ENCODE measurements around the gene CD83. TPM values are rescaled to one million over a fixed set of nuclear protein-coding genes. Genes with fewer than 3 reads are reported as not detected.
"Not testable (repeated sequence)": the region's sequence is repeated elsewhere in the genome, so short reads cannot be mapped to it uniquely, and the experiment has no call there.

Gene CD83
- polyA plus RNA-seq, 1 donor, result 8.2 TPM

DNA sequence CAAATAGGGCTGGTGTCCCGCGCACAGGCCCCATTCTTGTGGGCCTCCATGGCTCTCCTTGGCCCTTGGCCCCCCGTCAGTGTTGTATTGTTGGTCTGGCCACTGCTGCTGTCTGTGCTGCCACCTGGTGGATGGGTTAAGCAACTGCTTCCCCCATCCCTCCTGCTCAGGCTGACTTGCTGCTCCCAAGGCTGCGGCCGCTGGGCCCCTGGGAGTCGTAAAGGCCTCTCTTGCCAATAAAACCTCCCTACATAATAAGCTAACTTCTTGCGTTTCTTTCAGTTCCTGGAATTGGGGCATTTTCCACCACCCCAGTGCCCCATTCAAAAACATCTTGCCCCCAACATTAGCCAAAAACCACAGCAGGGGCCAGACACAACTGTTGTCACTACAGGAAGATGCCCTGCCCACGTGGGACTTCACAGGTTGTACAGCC is 27.1 kb downstream of the CD83 start:
- H3K36me3 ChIP-seq (ENCODE audit: control insufficient read depth, insufficient read depth, low read length), result no peaks in the 10 kb centered on the region
- H3K27ac ChIP-seq (ENCODE audit: low read length), result no peak overlapping the region
- peaks cover 7% of the 10 kb centered on the region for H3K4me1 ChIP-seq (ENCODE audit: control insufficient read depth, insufficient read depth, low read length)
- no peak overlapping the region for H3K4me3 ChIP-seq (ENCODE audit: low read length)
- no peaks in the 10 kb centered on the region for H3K9me3 ChIP-seq (ENCODE audit: control insufficient read depth, low read depth, low read length)
- no peaks in the 10 kb centered on the region for H3K27me3 ChIP-seq (ENCODE audit: control insufficient read depth, insufficient read depth, low read length)
- peak; percentile 74 to 84 for DNase-seq
- WGBS (ENCODE audit: insufficient coverage, low lambda C conversion rate), result no CpG with 5 or more reads among the region's 8 CpGs

- DNase-seq, result no peak
- Histone ChIP-seq H3K27ac (ENCODE audit: low read length) (no peak overlapping the region), H3K4me1 (ENCODE audit: control insufficient read depth, insufficient read depth, low read length) (peaks cover 7% of the 10 kb centered on the region), H3K4me3 (ENCODE audit: low read length) (no peak overlapping the region), H3K36me3 (ENCODE audit: control insufficient read depth, insufficient read depth, low read length) (no peaks in the 10 kb centered on the region), H3K9me3 (ENCODE audit: control insufficient read depth, low read depth, low read length) (no peaks in the 10 kb centered on the region), H3K27me3 (ENCODE audit: control insufficient read depth, insufficient read depth, low read length) (no peaks in the 10 kb centered on the region)
- 75% methylated on average over 2 of the region's 10 CpGs for WGBS (ENCODE audit: insufficient coverage, low lambda C conversion rate)
Measured at GRCh38 chr6:14146506-14147096, 29.0 kb downstream of the CD83 start.

DNA sequence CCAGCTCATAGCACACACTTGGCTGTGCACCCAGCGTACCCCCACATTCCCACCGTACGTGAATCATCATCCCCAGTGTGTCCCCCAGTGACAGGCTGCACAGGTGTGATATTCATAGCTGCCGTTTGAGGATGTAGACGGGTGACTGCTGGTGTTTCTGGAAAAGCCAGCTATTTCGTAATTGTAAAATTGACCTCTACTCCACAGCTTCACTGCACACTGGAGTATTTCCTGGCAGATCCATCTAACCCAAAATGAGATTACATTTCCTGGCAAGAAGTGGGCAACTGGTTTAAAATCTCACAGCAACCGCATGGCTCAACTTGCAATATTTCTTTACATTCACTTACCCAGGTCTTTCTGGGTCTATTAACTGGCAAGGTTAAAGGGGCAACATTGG is 30.3 kb downstream of the CD83 start:
- no peaks in the 10 kb centered on the region for H3K36me3 ChIP-seq (ENCODE audit: control insufficient read depth, insufficient read depth, low read length)
- H3K27ac ChIP-seq (ENCODE audit: low read length), result no peak overlapping the region
- H3K4me1 ChIP-seq (ENCODE audit: control insufficient read depth, insufficient read depth, low read length), result peaks cover 7% of the 10 kb centered on the region
- H3K4me3 ChIP-seq (ENCODE audit: low read length), result no peak overlapping the region
- DNase-seq, result no peak
- no peaks in the 10 kb centered on the region for H3K27me3 ChIP-seq (ENCODE audit: control insufficient read depth, insufficient read depth, low read length)
- 100% methylated on average over 1 of the region's 7 CpGs for WGBS (ENCODE audit: insufficient coverage, low lambda C conversion rate)
- no peaks in the 10 kb centered on the region for H3K9me3 ChIP-seq (ENCODE audit: control insufficient read depth, low read depth, low read length)

DNA sequence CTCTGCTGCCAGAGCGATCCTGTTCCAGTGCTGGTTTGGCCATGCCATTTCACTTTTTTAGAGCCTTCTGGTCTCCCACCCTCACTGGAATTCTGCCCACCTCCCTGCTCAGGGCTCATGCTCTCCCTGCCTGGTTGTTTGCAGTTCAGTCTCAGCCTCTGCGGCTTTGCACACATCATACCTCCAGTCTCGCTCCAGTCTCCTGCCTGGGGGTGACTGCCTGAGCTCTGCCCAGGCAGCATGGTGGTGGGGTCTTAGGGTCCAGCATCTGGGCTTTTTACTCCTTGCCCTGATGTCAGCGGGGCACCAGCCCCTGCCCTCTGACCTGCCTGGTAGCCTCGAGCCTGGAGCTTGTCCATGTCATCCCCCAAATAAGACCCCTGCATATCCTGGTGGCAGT is 30.9 kb downstream of the CD83 start:
- DNase-seq, result no peak
- WGBS (ENCODE audit: insufficient coverage, low lambda C conversion rate), result no CpG with 5 or more reads among the region's 5 CpGs
- Histone ChIP-seq H3K36me3 (ENCODE audit: control insufficient read depth, insufficient read depth, low read length) (no peaks in the 10 kb centered on the region), H3K27me3 (ENCODE audit: control insufficient read depth, insufficient read depth, low read length) (no peaks in the 10 kb centered on the region), H3K4me3 (ENCODE audit: low read length) (no peak overlapping the region), H3K9me3 (ENCODE audit: control insufficient read depth, low read depth, low read length) (no peaks in the 10 kb centered on the region), H3K27ac (ENCODE audit: low read length) (no peak overlapping the region), H3K4me1 (ENCODE audit: control insufficient read depth, insufficient read depth, low read length) (peaks cover 7% of the 10 kb centered on the region)

GRCh38 chr6:14149053-14149738 is 31.6 kb downstream of the CD83 start:
- Histone ChIP-seq H3K27ac (ENCODE audit: low read length) (no peak overlapping the region), H3K4me3 (ENCODE audit: low read length) (no peak overlapping the region), H3K36me3 (ENCODE audit: control insufficient read depth, insufficient read depth, low read length) (no peaks in the 10 kb centered on the region), H3K9me3 (ENCODE audit: control insufficient read depth, low read depth, low read length) (no peaks in the 10 kb centered on the region), H3K4me1 (ENCODE audit: control insufficient read depth, insufficient read depth, low read length) (peaks cover 7% of the 10 kb centered on the region), H3K27me3 (ENCODE audit: control insufficient read depth, insufficient read depth, low read length) (no peaks in the 10 kb centered on the region)
- 46% methylated on average over 2 of the region's 6 CpGs for WGBS (ENCODE audit: insufficient coverage, low lambda C conversion rate)
- peak in 1 of 2 donors; percentile 49 for DNase-seq

GRCh38 chr6:14149739-14150130 is 32.2 kb downstream of the CD83 start:
- peaks cover 7% of the 10 kb centered on the region for H3K4me1 ChIP-seq (ENCODE audit: control insufficient read depth, insufficient read depth, low read length)
- H3K4me3 ChIP-seq (ENCODE audit: low read length), result no peak overlapping the region
- DNase-seq, result no peak
- H3K36me3 ChIP-seq (ENCODE audit: control insufficient read depth, insufficient read depth, low read length), result no peaks in the 10 kb centered on the region
- no CpG with 5 or more reads among the region's 7 CpGs for WGBS (ENCODE audit: insufficient coverage, low lambda C conversion rate)
- H3K27me3 ChIP-seq (ENCODE audit: control insufficient read depth, insufficient read depth, low read length), result no peaks in the 10 kb centered on the region
- no peak overlapping the region for H3K27ac ChIP-seq (ENCODE audit: low read length)
- peaks cover 1% of the 10 kb centered on the region for H3K9me3 ChIP-seq (ENCODE audit: control insufficient read depth, low read depth, low read length)

DNA sequence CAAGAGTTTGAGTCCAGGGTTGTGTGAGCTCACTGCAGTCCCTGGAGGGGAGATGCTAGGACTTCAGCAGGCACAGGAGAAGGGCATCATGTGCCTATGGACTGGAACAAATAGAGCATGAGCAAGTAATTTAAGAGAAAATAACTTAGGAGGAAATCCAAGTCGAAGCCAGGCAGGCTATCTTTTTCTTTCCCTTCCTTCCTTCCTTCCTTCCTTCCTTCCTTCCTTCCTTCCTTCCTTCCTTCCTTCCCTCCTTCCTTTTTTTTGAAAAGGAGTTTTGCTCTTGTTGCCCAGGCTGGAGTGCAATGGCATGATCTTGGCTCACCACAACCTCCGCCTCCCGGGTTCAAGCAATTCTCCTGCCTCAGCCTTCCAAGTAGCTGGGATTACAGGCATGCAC is 33.7 kb downstream of the CD83 start:
- not testable (repeated sequence) for DNase-seq; H3K4me1 ChIP-seq (ENCODE audit: control insufficient read depth, insufficient read depth, low read length); H3K27me3 ChIP-seq (ENCODE audit: control insufficient read depth, insufficient read depth, low read length); H3K27ac ChIP-seq (ENCODE audit: low read length); H3K4me3 ChIP-seq (ENCODE audit: low read length); H3K36me3 ChIP-seq (ENCODE audit: control insufficient read depth, insufficient read depth, low read length); H3K9me3 ChIP-seq (ENCODE audit: control insufficient read depth, low read depth, low read length)
- 67% methylated on average over 1 of the region's 3 CpGs for WGBS (ENCODE audit: insufficient coverage, low lambda C conversion rate)

GRCh38 chr6:14151773-14152172 is 34.2 kb downstream of the CD83 start:
- H3K4me1 ChIP-seq (ENCODE audit: control insufficient read depth, insufficient read depth, low read length), result no peaks in the 10 kb centered on the region
- no peak overlapping the region for H3K4me3 ChIP-seq (ENCODE audit: low read length)
- no CpG with 5 or more reads among the region's 1 CpG for WGBS (ENCODE audit: insufficient coverage, low lambda C conversion rate)
- H3K9me3 ChIP-seq (ENCODE audit: control insufficient read depth, low read depth, low read length), result peaks cover 3% of the 10 kb centered on the region
- no peaks in the 10 kb centered on the region for H3K36me3 ChIP-seq (ENCODE audit: control insufficient read depth, insufficient read depth, low read length)
- no peaks in the 10 kb centered on the region for H3K27me3 ChIP-seq (ENCODE audit: control insufficient read depth, insufficient read depth, low read length)
- H3K27ac ChIP-seq (ENCODE audit: low read length), result no peak overlapping the region
- DNase-seq, result no peak

DNA sequence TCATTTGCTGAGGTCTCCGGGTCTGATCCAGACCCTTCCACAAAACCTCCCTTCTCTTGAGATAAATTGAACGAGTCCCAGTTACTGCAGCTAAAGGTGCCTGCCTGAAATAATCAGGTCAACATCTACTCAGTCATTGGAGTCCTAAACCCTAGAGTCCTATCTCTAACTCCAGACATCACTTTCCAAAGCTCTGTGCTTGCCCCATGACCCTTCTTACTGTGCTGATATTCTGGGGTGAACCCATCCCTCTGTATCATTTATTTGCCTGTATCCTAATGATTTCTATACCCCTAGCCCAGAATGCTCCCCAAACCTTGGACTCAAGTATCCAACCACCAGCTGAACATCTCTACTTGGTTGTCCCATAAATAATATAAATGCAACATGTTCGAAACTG is 35.7 kb downstream of the CD83 start:
- Histone ChIP-seq H3K27ac (ENCODE audit: low read length) (no peak overlapping the region), H3K4me3 (ENCODE audit: low read length) (no peak overlapping the region), H3K36me3 (ENCODE audit: control insufficient read depth, insufficient read depth, low read length) (no peaks in the 10 kb centered on the region), H3K9me3 (ENCODE audit: control insufficient read depth, low read depth, low read length) (peaks cover 6% of the 10 kb centered on the region), H3K4me1 (ENCODE audit: control insufficient read depth, insufficient read depth, low read length) (no peaks in the 10 kb centered on the region), H3K27me3 (ENCODE audit: control insufficient read depth, insufficient read depth, low read length) (no peaks in the 10 kb centered on the region)
- no CpG with 5 or more reads among the region's 3 CpGs for WGBS (ENCODE audit: insufficient coverage, low lambda C conversion rate)
- no peak for DNase-seq

- Histone ChIP-seq H3K4me1 (ENCODE audit: control insufficient read depth, insufficient read depth, low read length) (no peaks in the 10 kb centered on the region), H3K9me3 (ENCODE audit: control insufficient read depth, low read depth, low read length) (peaks cover 6% of the 10 kb centered on the region), H3K4me3 (ENCODE audit: low read length) (no peak overlapping the region), H3K27me3 (ENCODE audit: control insufficient read depth, insufficient read depth, low read length) (no peaks in the 10 kb centered on the region), H3K27ac (ENCODE audit: low read length) (no peak overlapping the region), H3K36me3 (ENCODE audit: control insufficient read depth, insufficient read depth, low read length) (no peaks in the 10 kb centered on the region)
- WGBS (ENCODE audit: insufficient coverage, low lambda C conversion rate), result 100% methylated on average over 5 of the region's 6 CpGs
- DNase-seq, result no peak
Measured at GRCh38 chr6:14159090-14159489, 41.5 kb downstream of the CD83 start.

DNA sequence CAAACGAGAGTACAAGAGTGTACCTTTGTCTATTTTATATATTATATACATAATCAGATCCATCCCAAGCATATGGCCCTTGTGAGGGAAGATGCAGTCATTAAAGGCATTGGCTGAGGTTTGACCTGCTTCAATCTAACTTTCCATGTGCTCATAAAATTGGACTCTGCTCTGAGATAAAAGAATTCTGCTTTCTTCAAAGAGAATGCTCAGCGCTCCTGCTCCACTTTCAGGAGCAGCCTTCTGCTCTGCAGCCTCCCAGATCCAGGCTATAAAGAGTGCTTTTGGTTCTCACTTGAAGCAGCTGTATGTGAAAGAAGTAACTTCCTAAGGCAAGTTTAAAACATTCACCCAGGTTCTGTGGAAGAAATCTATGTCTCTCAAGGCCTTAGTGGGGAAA is 45.3 kb downstream of the CD83 start:
- Histone ChIP-seq H3K27me3 (ENCODE audit: control insufficient read depth, insufficient read depth, low read length) (no peaks in the 10 kb centered on the region), H3K27ac (ENCODE audit: low read length) (no peak overlapping the region), H3K4me3 (ENCODE audit: low read length) (no peak overlapping the region), H3K4me1 (ENCODE audit: control insufficient read depth, insufficient read depth, low read length) (no peaks in the 10 kb centered on the region), H3K9me3 (ENCODE audit: control insufficient read depth, low read depth, low read length) (no peaks in the 10 kb centered on the region), H3K36me3 (ENCODE audit: control insufficient read depth, insufficient read depth, low read length) (no peaks in the 10 kb centered on the region)
- DNase-seq, result peak; percentile 28 to 67
- WGBS (ENCODE audit: insufficient coverage, low lambda C conversion rate), result no CpG with 5 or more reads among the region's 2 CpGs
